Loucy (cell line): ENCODE results near the gene PAM.

Experiments
- H2AFZ ChIP-seq: fragments of 200-600 bp; sonication (generic); 2 replicates; pipeline ENCODE4 v1.6.0; 2016; ENCODE audit warnings: antibody characterized with exemption, mild to moderate bottlenecking, low read length, moderate library complexity
- H3F3A ChIP-seq: fragments of 200-600 bp; 2 replicates; pipeline ENCODE4 v1.6.0; 2016; ENCODE audit warnings: antibody characterized with exemption, low read depth, mild to moderate bottlenecking
- H3K27me3 ChIP-seq: fragments of 200-600 bp; sonication (generic); 2 replicates; pipeline ENCODE4 v1.6.1; 2014; ENCODE audit warnings: low read length, mild to moderate bottlenecking; ENCODE audit not compliant: insufficient read depth, poor library complexity, severe bottlenecking
- H3K36me3 ChIP-seq: fragments of 200-600 bp; sonication (generic); 2 replicates; pipeline ENCODE4 v1.6.1; 2016; ENCODE audit warnings: low read length; ENCODE audit not compliant: insufficient read depth
- H3K4me1 ChIP-seq: fragments of 200-600 bp; sonication (generic); 2 replicates; pipeline ENCODE4 v1.5.1; 2014; ENCODE audit warnings: low read length, mild to moderate bottlenecking; ENCODE audit not compliant: insufficient read depth, poor library complexity, severe bottlenecking
- H3K4me2 ChIP-seq: fragments of 200-600 bp; sonication (generic); 2 replicates; pipeline ENCODE4 v1.6.0; 2014; ENCODE audit warnings: antibody characterized with exemption, low read length, low read depth, mild to moderate bottlenecking; ENCODE audit not compliant: poor library complexity, severe bottlenecking
- H3K4me3 ChIP-seq: fragments of 200-600 bp; sonication (generic); 2 replicates; pipeline ENCODE4 v1.5.1; 2014; ENCODE audit warnings: low read length, mild to moderate bottlenecking, mixed read lengths; ENCODE audit not compliant: poor library complexity, severe bottlenecking
- H3K79me2 ChIP-seq: fragments of 200-600 bp; sonication (generic); 2 replicates; pipeline ENCODE4 v1.6.1; 2014; ENCODE audit warnings: low read length; ENCODE audit not compliant: insufficient read depth
- H3K9ac ChIP-seq: fragments of 200-600 bp; sonication (generic); 2 replicates; pipeline ENCODE4 v1.6.0; 2014; ENCODE audit warnings: mild to moderate bottlenecking, low read depth, low read length, moderate library complexity; ENCODE audit not compliant: poor library complexity, severe bottlenecking
- H3K9me2 ChIP-seq: fragments of 200-600 bp; sonication (generic); replicated peaks from 2 replicates; pipeline ENCODE4 v1.6.1; 2016; ENCODE audit warnings: low read depth, low read length, mixed read lengths
- H3K9me3 ChIP-seq: fragments of 200-600 bp; sonication (generic); 2 replicates; pipeline ENCODE4 v1.6.1; 2014; ENCODE audit warnings: mild to moderate bottlenecking, antibody characterized with exemption, low read length, low read depth; ENCODE audit not compliant: insufficient read depth
- H4K20me1 ChIP-seq: fragments of 200-600 bp; sonication (generic); 2 replicates; pipeline ENCODE4 v1.6.0; 2014; ENCODE audit warnings: antibody characterized with exemption, low read length, mild to moderate bottlenecking; ENCODE audit not compliant: insufficient read depth, poor library complexity, severe bottlenecking
- EZH2phosphoT487 ChIP-seq: fragments of 200-600 bp; IDR thresholded peaks from 2 replicates; pipeline ENCODE4 v1.6.1; 2018; ENCODE audit warnings: antibody characterized with exemption, mild to moderate bottlenecking, moderate library complexity, borderline replicate concordance
- TF ChIP-seq, protein P1 (sequence below): fragments of 200-600 bp; sonication (generic); conservative IDR thresholded peaks from 2 replicates; pipeline ENCODE4 v1.5.1; 2014; ENCODE audit warnings: mild to moderate bottlenecking, antibody characterized with exemption, low read length

The PAM gene

DNA sequence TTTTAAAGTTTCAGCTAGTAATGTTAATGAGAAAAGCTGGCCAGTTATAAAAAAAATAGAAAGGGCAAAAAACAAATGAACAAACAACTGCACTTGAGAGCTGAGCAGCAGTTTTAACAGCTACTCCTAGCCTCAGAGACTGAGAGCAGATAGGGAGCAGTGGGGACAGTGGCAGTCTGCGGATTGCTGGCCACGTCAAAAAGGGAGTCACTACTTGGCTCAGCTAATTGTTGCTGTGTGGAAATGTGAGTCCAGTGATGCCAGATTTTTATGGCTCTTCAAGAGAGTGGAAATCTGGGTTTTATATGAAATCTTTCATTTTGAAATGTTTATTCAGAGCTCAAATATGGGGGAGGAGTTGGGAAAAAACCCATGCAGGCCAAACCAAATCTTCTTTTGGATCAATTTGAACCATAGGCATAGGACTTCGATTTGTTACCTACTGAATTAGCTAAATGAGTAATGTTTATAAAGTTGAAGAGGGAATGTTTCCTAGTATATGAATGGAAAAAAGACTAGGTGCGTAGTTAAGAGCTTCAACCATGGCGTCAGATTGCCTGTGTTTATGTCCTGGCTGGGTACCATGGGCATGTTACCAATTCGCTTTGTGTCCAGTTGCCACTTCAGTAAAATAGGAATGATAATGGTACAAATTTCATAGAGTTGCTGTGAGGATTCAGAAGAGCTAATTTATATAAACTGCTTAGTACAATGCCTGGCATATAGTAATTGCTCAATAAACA lies 102.1 kb downstream of the PAM start:
- Histone ChIP-seq H3K36me3 (no peaks in the 10 kb centered on the region), H3K9ac (no peak overlapping the region), H3K4me1 (peaks cover 5% of the 10 kb centered on the region), H3K27me3 (no peaks in the 10 kb centered on the region), H3K79me2 (no peaks in the 10 kb centered on the region), H3K9me3 (no peaks in the 10 kb centered on the region), H4K20me1 (no peaks in the 10 kb centered on the region), H2AFZ (no peak overlapping the region), H3K4me3 (no peak overlapping the region), H3K4me2 (no peak overlapping the region), H3F3A (no peaks in the 10 kb centered on the region), H3K9me2 (no peaks in the 10 kb centered on the region)
- TF ChIP-seq EZH2phosphoT487, result no peak
- TF ChIP-seq, protein P1, sequence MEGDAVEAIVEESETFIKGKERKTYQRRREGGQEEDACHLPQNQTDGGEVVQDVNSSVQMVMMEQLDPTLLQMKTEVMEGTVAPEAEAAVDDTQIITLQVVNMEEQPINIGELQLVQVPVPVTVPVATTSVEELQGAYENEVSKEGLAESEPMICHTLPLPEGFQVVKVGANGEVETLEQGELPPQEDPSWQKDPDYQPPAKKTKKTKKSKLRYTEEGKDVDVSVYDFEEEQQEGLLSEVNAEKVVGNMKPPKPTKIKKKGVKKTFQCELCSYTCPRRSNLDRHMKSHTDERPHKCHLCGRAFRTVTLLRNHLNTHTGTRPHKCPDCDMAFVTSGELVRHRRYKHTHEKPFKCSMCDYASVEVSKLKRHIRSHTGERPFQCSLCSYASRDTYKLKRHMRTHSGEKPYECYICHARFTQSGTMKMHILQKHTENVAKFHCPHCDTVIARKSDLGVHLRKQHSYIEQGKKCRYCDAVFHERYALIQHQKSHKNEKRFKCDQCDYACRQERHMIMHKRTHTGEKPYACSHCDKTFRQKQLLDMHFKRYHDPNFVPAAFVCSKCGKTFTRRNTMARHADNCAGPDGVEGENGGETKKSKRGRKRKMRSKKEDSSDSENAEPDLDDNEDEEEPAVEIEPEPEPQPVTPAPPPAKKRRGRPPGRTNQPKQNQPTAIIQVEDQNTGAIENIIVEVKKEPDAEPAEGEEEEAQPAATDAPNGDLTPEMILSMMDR, result no peak

DNA sequence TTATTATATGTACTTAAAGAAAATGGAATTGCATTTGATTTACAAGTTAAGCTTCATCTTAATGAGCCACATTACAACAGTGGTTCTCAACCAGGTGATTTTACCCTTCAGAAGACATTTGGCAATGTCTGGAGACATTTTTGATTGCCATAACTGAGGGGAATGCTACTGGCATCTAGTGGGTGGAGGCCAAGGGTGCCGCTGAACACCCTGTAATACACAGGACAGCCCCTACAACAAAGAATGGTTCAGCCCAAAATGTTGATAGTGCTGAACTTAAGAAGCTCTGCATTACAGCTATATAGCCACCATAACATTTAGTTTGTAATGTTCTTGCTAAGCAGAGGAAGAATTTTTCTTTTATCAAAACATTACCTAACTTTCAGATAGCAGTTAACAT lies 103.1 kb downstream of the PAM start:
- Histone ChIP-seq H3K79me2 (no peaks in the 10 kb centered on the region), H3K9ac (no peak overlapping the region), H3F3A (no peaks in the 10 kb centered on the region), H4K20me1 (no peaks in the 10 kb centered on the region), H3K9me3 (no peaks in the 10 kb centered on the region), H3K4me1 (peaks cover 5% of the 10 kb centered on the region), H2AFZ (no peak overlapping the region), H3K27me3 (no peaks in the 10 kb centered on the region), H3K36me3 (no peaks in the 10 kb centered on the region), H3K4me2 (no peak overlapping the region), H3K4me3 (no peak overlapping the region), H3K9me2 (no peaks in the 10 kb centered on the region)
- no peak for TF ChIP-seq EZH2phosphoT487
- TF ChIP-seq, protein P1, result no peak

DNA sequence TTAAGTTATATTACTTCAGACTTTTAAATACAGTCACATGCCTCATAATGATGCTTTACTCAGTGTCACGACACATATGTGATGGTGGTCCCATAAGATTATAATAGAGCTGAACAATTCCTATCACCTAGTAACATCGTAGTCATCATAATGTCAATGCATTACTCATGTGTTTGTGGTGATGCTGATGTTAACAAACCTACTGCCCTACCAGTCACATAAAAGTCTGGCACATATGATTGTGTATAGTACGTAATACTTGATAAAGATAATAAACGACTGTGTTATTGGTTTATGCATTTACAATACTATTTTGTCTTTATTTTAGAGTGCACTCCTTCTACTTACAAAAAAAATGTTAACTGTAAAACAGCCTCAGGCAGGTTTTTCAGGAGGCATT lies 103.7 kb downstream of the PAM start:
- Histone ChIP-seq H3K4me3 (no peak overlapping the region), H3K4me2 (no peak overlapping the region), H4K20me1 (no peaks in the 10 kb centered on the region), H3K9ac (no peak overlapping the region), H3F3A (no peaks in the 10 kb centered on the region), H2AFZ (no peak overlapping the region), H3K36me3 (no peaks in the 10 kb centered on the region), H3K9me2 (no peaks in the 10 kb centered on the region), H3K9me3 (no peaks in the 10 kb centered on the region), H3K27me3 (no peaks in the 10 kb centered on the region), H3K4me1 (peaks cover 5% of the 10 kb centered on the region), H3K79me2 (no peaks in the 10 kb centered on the region)
- TF ChIP-seq, protein P1, result no peak
- TF ChIP-seq EZH2phosphoT487, result no peak
